ENCODE measurements around the gene CPO.

The CPO gene

DNA sequence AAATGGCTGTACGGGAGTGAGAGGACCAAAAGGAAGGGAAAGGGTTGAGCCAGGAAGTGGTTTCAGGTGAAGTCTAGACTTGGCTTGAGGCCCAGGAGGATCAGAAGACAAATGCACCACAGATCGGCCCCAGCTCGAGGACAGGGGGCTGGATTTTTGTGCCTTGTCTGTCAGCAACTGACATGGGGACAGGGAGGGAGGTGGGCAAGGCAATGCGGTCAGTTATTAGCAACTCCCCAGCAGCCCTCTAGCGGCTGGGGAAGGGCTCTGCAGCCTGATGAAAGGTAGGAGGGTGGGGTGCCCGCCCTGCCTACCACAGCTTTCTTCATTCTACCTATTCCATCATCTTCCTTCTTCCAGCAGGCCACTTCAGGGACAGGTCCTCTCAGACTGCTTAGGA, 50.0 kb downstream of the CPO start:
- no peaks in the 10 kb centered on the region for H3K4me1 ChIP-seq (ENCODE audit: insufficient read depth, low read length)
- no peaks in the 10 kb centered on the region for H3K36me3 ChIP-seq (ENCODE audit: insufficient read depth, low read length)
- no peaks in the 10 kb centered on the region for H3K9me3 ChIP-seq (ENCODE audit: low read length)
- no peak overlapping the region for H3K4me3 ChIP-seq (ENCODE audit: low read depth in 1 of 2, low read length in 2 of 2)
- H3K27ac ChIP-seq (ENCODE audit: low read depth, low read length), result no peak overlapping the region
- H3K9ac ChIP-seq (ENCODE audit: low read length), result no peak overlapping the region
- H3K27me3 ChIP-seq (ENCODE audit: control insufficient read depth in 1 of 2, insufficient read depth in 2 of 2, low read length in 2 of 2), result no peaks in the 10 kb centered on the region

GRCh38 chr2:206990360-206990759, 51.0 kb downstream of the CPO start:
- no peak overlapping the region for H3K9ac ChIP-seq (ENCODE audit: low read length)
- H3K9me3 ChIP-seq (ENCODE audit: low read length), result no peaks in the 10 kb centered on the region
- H3K4me1 ChIP-seq (ENCODE audit: insufficient read depth, low read length), result no peaks in the 10 kb centered on the region
- no peak overlapping the region for H3K4me3 ChIP-seq (ENCODE audit: low read depth in 1 of 2, low read length in 2 of 2)
- H3K27me3 ChIP-seq (ENCODE audit: control insufficient read depth in 1 of 2, insufficient read depth in 2 of 2, low read length in 2 of 2), result no peaks in the 10 kb centered on the region
- H3K27ac ChIP-seq (ENCODE audit: low read depth, low read length), result no peak overlapping the region
- no peaks in the 10 kb centered on the region for H3K36me3 ChIP-seq (ENCODE audit: insufficient read depth, low read length)

- H3K27ac ChIP-seq (ENCODE audit: low read depth, low read length), result no peak overlapping the region
- no peaks in the 10 kb centered on the region for H3K4me1 ChIP-seq (ENCODE audit: insufficient read depth, low read length)
- no peaks in the 10 kb centered on the region for H3K36me3 ChIP-seq (ENCODE audit: insufficient read depth, low read length)
- no peak overlapping the region for H3K9ac ChIP-seq (ENCODE audit: low read length)
- no peak overlapping the region for H3K4me3 ChIP-seq (ENCODE audit: low read depth in 1 of 2, low read length in 2 of 2)
- no peaks in the 10 kb centered on the region for H3K9me3 ChIP-seq (ENCODE audit: low read length)
- no peaks in the 10 kb centered on the region for H3K27me3 ChIP-seq (ENCODE audit: control insufficient read depth in 1 of 2, insufficient read depth in 2 of 2, low read length in 2 of 2)
Observed at GRCh38 chr2:206991070-206991469, 51.8 kb downstream of the CPO start.

DNA sequence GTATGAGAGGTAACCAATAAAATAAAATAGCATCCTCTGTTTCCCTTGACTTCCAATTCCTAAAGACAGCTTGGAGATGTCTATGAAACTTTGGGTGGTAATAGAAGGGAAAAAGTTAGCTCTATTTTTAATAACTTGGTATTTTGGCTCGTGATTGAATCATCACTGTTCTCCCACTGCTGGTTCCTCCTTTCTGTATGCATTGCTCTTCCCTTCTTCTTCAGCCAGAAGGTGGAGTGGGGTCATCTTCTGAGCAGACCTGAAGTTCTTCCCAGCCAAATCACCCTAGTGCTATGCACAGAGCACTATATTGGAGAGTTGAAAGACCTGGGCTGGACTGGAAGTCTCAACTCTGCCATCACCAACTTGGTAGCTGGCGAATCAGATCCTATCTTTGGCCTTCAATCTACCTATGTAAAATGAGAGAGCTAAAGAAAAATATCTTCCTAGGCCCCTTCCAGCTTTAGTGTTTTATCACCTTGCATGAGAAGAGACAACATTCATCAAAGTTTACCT, 54.1 kb downstream of the CPO start:
- H3K4me3 ChIP-seq (ENCODE audit: low read depth in 1 of 2, low read length in 2 of 2), result no peak overlapping the region
- no peak overlapping the region for H3K9ac ChIP-seq (ENCODE audit: low read length)
- no peaks in the 10 kb centered on the region for H3K36me3 ChIP-seq (ENCODE audit: insufficient read depth, low read length)
- H3K9me3 ChIP-seq (ENCODE audit: low read length), result no peaks in the 10 kb centered on the region
- no peaks in the 10 kb centered on the region for H3K4me1 ChIP-seq (ENCODE audit: insufficient read depth, low read length)
- no peaks in the 10 kb centered on the region for H3K27me3 ChIP-seq (ENCODE audit: control insufficient read depth in 1 of 2, insufficient read depth in 2 of 2, low read length in 2 of 2)
- no peak overlapping the region for H3K27ac ChIP-seq (ENCODE audit: low read depth, low read length)

DNA sequence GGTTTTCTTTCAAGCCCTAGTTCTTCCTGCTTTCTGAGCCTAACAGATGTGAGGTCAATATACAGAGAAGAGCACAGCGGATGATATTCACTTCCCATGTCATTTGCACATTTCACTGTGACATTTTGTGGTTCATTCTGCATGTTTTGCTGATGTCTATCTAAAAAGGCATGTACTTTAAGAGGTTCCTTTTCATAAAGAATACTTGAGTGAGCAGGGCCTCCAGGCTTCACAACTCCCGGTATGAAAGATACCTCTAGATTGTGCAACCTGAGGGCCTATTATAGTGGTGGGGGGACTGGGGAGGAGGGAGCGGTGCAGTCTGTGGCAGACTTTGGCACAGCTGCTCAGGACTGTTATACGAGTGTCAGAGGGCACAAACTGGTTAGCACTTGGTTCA, 54.6 kb downstream of the CPO start:
- no peaks in the 10 kb centered on the region for H3K4me1 ChIP-seq (ENCODE audit: insufficient read depth, low read length)
- no peaks in the 10 kb centered on the region for H3K9me3 ChIP-seq (ENCODE audit: low read length)
- no peak overlapping the region for H3K4me3 ChIP-seq (ENCODE audit: low read depth in 1 of 2, low read length in 2 of 2)
- H3K36me3 ChIP-seq (ENCODE audit: insufficient read depth, low read length), result no peaks in the 10 kb centered on the region
- no peaks in the 10 kb centered on the region for H3K27me3 ChIP-seq (ENCODE audit: control insufficient read depth in 1 of 2, insufficient read depth in 2 of 2, low read length in 2 of 2)
- H3K9ac ChIP-seq (ENCODE audit: low read length), result no peak overlapping the region
- no peak overlapping the region for H3K27ac ChIP-seq (ENCODE audit: low read depth, low read length)

- H3K27ac ChIP-seq (ENCODE audit: low read depth, low read length), result no peak overlapping the region
- H3K27me3 ChIP-seq (ENCODE audit: control insufficient read depth in 1 of 2, insufficient read depth in 2 of 2, low read length in 2 of 2), result no peaks in the 10 kb centered on the region
- H3K4me3 ChIP-seq (ENCODE audit: low read depth in 1 of 2, low read length in 2 of 2), result no peak overlapping the region
- no peak overlapping the region for H3K9ac ChIP-seq (ENCODE audit: low read length)
- H3K9me3 ChIP-seq (ENCODE audit: low read length), result no peaks in the 10 kb centered on the region
- no peaks in the 10 kb centered on the region for H3K4me1 ChIP-seq (ENCODE audit: insufficient read depth, low read length)
- H3K36me3 ChIP-seq (ENCODE audit: insufficient read depth, low read length), result no peaks in the 10 kb centered on the region
Observed at GRCh38 chr2:206996556-206997065, 57.3 kb downstream of the CPO start.

DNA sequence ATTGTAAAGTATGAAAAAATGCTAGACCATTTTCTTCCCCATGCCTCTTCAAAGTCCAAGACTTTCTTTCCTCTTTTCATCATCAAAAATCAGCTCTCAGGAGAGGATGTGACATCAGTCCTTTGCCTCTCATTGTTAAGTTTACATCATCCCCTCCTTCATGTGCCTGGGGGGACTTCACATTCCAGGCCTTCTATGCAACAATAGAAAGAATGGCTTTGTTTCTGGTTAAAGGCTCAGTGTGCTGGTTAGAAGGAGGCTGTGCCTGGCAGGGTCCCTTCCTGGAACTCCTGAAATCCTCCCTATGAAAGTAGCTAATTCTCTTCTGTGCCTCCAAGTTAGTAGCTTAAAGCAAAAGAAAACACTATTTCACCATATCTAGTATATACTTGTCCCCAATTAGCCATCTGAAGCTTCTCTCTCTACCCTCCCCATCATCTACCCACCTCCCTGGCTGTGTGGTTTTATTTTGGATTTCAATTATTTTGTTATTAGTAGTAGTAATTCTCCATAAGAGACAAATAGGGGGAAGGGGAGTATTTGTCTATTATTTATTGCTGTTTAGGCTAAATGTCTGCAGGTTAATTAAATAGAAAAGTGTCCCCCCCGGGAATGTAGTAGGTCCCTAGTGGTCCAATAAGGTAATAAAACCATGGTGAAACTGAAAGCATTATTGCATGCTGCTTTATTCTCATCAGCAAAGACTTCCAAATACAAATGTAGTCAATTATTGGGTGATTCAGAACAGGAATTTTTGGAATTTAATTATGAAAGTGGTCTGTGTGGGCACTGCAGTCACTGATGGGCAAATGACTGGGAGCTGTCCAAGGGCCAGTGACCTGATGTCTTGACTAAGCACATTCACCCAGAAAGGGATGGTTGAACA, 69.0 kb downstream of the CPO start:
- no peaks in the 10 kb centered on the region for H3K4me1 ChIP-seq (ENCODE audit: insufficient read depth, low read length)
- H3K4me3 ChIP-seq (ENCODE audit: low read depth in 1 of 2, low read length in 2 of 2), result no peak overlapping the region

DNA sequence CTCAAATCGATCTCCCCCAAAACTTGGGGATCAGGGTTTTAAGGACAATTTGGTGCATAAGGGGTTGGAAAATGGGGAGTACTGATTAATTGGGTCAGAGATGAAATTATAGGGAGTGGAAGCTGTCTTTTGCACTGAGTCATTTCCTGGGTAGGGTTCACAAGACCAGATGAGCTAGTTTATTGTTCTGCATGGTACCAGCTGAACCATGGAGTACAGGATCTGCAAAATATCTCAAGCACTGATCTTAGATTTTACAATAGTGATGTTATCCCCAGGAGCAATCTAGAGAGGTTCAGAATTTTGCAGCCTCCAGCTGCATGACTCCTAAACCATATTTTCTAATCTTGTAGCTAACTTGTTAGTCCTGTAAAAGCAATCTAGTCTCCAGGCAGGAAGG, 73.1 kb downstream of the CPO start:
- no peak overlapping the region for H3K4me3 ChIP-seq (ENCODE audit: low read depth in 1 of 2, low read length in 2 of 2)
- no peaks in the 10 kb centered on the region for H3K36me3 ChIP-seq (ENCODE audit: insufficient read depth, low read length)
- H3K27ac ChIP-seq (ENCODE audit: low read depth, low read length), result no peak overlapping the region
- no peak overlapping the region for H3K9ac ChIP-seq (ENCODE audit: low read length)
- H3K9me3 ChIP-seq (ENCODE audit: low read length), result no peaks in the 10 kb centered on the region
- H3K4me1 ChIP-seq (ENCODE audit: insufficient read depth, low read length), result no peaks in the 10 kb centered on the region
- no peaks in the 10 kb centered on the region for H3K27me3 ChIP-seq (ENCODE audit: control insufficient read depth in 1 of 2, insufficient read depth in 2 of 2, low read length in 2 of 2)

More for the DNA sequence above, 69.0 kb downstream of the CPO start:
- Histone ChIP-seq H3K27me3 (ENCODE audit: control insufficient read depth in 1 of 2, insufficient read depth in 2 of 2, low read length in 2 of 2) (no peaks in the 10 kb centered on the region), H3K36me3 (ENCODE audit: insufficient read depth, low read length) (no peaks in the 10 kb centered on the region), H3K9me3 (ENCODE audit: low read length) (no peaks in the 10 kb centered on the region), H3K9ac (ENCODE audit: low read length) (no peak overlapping the region), H3K27ac (ENCODE audit: low read depth, low read length) (no peak overlapping the region)

DNA sequence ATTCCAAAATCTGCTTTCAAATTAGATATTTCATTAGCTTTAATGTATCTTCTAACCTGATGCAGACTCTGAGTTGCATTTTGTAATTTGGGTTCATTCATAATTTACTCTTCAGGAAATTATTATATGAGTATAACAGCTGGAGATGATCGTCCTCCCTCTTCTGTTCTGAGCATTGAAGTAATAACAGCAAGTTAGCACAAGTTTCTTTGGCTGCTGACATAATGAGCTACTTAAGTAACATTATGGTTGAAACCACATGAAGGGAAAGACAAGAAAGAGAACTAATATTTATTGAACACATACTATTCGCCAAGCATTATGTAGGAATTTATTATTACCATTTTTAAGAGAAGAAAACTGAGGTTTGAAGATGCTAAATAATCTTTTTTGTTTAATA, 75.1 kb downstream of the CPO start:
- H3K36me3 ChIP-seq (ENCODE audit: insufficient read depth, low read length), result no peaks in the 10 kb centered on the region
- no peaks in the 10 kb centered on the region for H3K4me1 ChIP-seq (ENCODE audit: insufficient read depth, low read length)
- no peaks in the 10 kb centered on the region for H3K27me3 ChIP-seq (ENCODE audit: control insufficient read depth in 1 of 2, insufficient read depth in 2 of 2, low read length in 2 of 2)
- H3K9me3 ChIP-seq (ENCODE audit: low read length), result no peaks in the 10 kb centered on the region
- H3K9ac ChIP-seq (ENCODE audit: low read length), result no peak overlapping the region
- H3K4me3 ChIP-seq (ENCODE audit: low read depth in 1 of 2, low read length in 2 of 2), result no peak overlapping the region
- no peak overlapping the region for H3K27ac ChIP-seq (ENCODE audit: low read depth, low read length)

GRCh38 chr2:207015901-207016300, 76.6 kb downstream of the CPO start:
- H3K4me3 ChIP-seq (ENCODE audit: low read depth in 1 of 2, low read length in 2 of 2), result no peak overlapping the region
- no peaks in the 10 kb centered on the region for H3K36me3 ChIP-seq (ENCODE audit: insufficient read depth, low read length)
- no peaks in the 10 kb centered on the region for H3K27me3 ChIP-seq (ENCODE audit: control insufficient read depth in 1 of 2, insufficient read depth in 2 of 2, low read length in 2 of 2)
- H3K4me1 ChIP-seq (ENCODE audit: insufficient read depth, low read length), result no peaks in the 10 kb centered on the region
- no peaks in the 10 kb centered on the region for H3K9me3 ChIP-seq (ENCODE audit: low read length)
- H3K9ac ChIP-seq (ENCODE audit: low read length), result no peak overlapping the region
- no peak overlapping the region for H3K27ac ChIP-seq (ENCODE audit: low read depth, low read length)
